ENCODE measurements around the gene IER5L.
"Not testable (repeated sequence)": the region's sequence is repeated elsewhere in the genome, so short reads cannot be mapped to it uniquely, and the experiment has no call there.

IER5L gene

GRCh38 chr9:129138144-129138462, 40.0 kb downstream of the IER5L start:
- no peak for DNase-seq

- no peak for DNase-seq
Observed at GRCh38 chr9:129137292-129138143, 40.5 kb downstream of the IER5L start.

- no peak for DNase-seq
Observed at GRCh38 chr9:129136446-129137035, 41.5 kb downstream of the IER5L start.

- DNase-seq, result no peak
Observed at GRCh38 chr9:129135476-129135875, 42.6 kb downstream of the IER5L start.

- DNase-seq, result no peak
Observed at GRCh38 chr9:129133082-129133481, 45.0 kb downstream of the IER5L start.

GRCh38 chr9:129131300-129132145, 46.5 kb downstream of the IER5L start:
- no peak for DNase-seq

GRCh38 chr9:129130791-129131190, 47.3 kb downstream of the IER5L start:
- no peak for DNase-seq

GRCh38 chr9:129130271-129130670, 47.8 kb downstream of the IER5L start:
- not testable (repeated sequence) for DNase-seq

- DNase-seq, result no peak
Observed at GRCh38 chr9:129128689-129129088, 49.4 kb downstream of the IER5L start.

GRCh38 chr9:129126749-129127618, 51.1 kb downstream of the IER5L start:
- DNase-seq, result no peak
